Measurements from ENCODE around the gene RAPGEF5. TPM values are rescaled to one million over a fixed set of nuclear protein-coding genes. Genes with fewer than 3 reads are reported as not detected.

The RAPGEF5 gene
- total and polyA plus RNA-seq, 4 donors, result 7.1 to 54.8 (median 13.0) TPM

DNA sequence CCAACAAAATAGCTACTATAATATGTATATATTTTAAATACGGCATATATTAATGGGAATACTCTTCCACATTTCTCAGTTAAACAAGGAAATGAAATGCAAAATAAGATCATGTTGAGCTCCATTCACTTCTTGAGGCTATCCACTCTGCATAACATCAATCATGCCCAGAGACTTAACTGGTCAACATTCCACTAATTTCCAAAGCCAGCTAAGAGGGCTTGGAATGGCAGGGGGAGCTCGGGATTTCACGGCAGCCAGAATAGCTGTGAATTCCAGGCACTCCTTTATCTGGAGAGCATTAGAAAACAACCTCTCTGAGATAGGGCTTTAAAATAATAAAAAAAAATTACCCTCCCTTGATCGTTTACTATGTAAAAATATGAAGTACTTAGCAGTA, 216.4 kb downstream of the RAPGEF5 start:
- Histone ChIP-seq H3K27ac (ENCODE audit: low read depth in 1 of 2, low read length in 2 of 2) (no peak overlapping the region), H3K36me3 (ENCODE audit: control insufficient read depth in 4 of 4, insufficient read depth in 3 of 4, low read depth in 1 of 4, low read length in 3 of 4) (peaks cover 0 to 49% (median 19%) of the 10 kb centered on the region in 4 donors), H3K9ac (ENCODE audit: low read depth in 1 of 2, low read length in 2 of 2) (no peak overlapping the region), H3K9me3 (ENCODE audit: control insufficient read depth in 4 of 4, low read length in 3 of 4) (no peaks in the 10 kb centered on the region), H3K4me3 (ENCODE audit: low read depth in 1 of 3, low read length in 3 of 3) (no peak overlapping the region), H3K4me1 (ENCODE audit: control insufficient read depth in 4 of 4, insufficient read depth in 4 of 4, low read length in 3 of 4) (no peaks in the 10 kb centered on the region), H3K27me3 (ENCODE audit: control insufficient read depth in 4 of 4, insufficient read depth in 4 of 4, low read length in 3 of 4) (no peaks in the 10 kb centered on the region)
- WGBS, result 81% methylated on average over 4 of the region's 4 CpGs
- DNase-seq (ENCODE audit: low spot score), result no peak
- no peak for TF ChIP-seq RXRA (IDR thresholded peaks at IDR 0.05)

GRCh38 chr7:22138886-22139285, 218.1 kb downstream of the RAPGEF5 start:
- no peak overlapping the region for H3K4me3 ChIP-seq (ENCODE audit: low read depth in 1 of 3, low read length in 3 of 3)
- 92% methylated on average over 5 of the region's 5 CpGs for WGBS
- no peak overlapping the region for H3K9ac ChIP-seq (ENCODE audit: low read depth in 1 of 2, low read length in 2 of 2)
- H3K27me3 ChIP-seq (ENCODE audit: control insufficient read depth in 4 of 4, insufficient read depth in 4 of 4, low read length in 3 of 4), result no peaks in the 10 kb centered on the region
- H3K27ac ChIP-seq (ENCODE audit: low read depth in 1 of 2, low read length in 2 of 2), result no peak overlapping the region
- no peak for DNase-seq (ENCODE audit: low spot score)
- no peaks in the 10 kb centered on the region for H3K9me3 ChIP-seq (ENCODE audit: control insufficient read depth in 4 of 4, low read length in 3 of 4)
- TF ChIP-seq RXRA (IDR thresholded peaks at IDR 0.05) (no peak), SP1 (IDR thresholded peaks at IDR 0.05) (no peak), YY1 (IDR thresholded peaks at IDR 0.05) (no peak)
- no peaks in the 10 kb centered on the region for H3K4me1 ChIP-seq (ENCODE audit: control insufficient read depth in 4 of 4, insufficient read depth in 4 of 4, low read length in 3 of 4)
- peaks cover 0 to 45% (median 19%) of the 10 kb centered on the region in 4 donors for H3K36me3 ChIP-seq (ENCODE audit: control insufficient read depth in 4 of 4, insufficient read depth in 3 of 4, low read depth in 1 of 4, low read length in 3 of 4)

GRCh38 chr7:22138106-22138505, 218.8 kb downstream of the RAPGEF5 start:
- no peaks in the 10 kb centered on the region for H3K27me3 ChIP-seq (ENCODE audit: control insufficient read depth in 4 of 4, insufficient read depth in 4 of 4, low read length in 3 of 4)
- no peak overlapping the region for H3K9ac ChIP-seq (ENCODE audit: low read depth in 1 of 2, low read length in 2 of 2)
- H3K36me3 ChIP-seq (ENCODE audit: control insufficient read depth in 4 of 4, insufficient read depth in 3 of 4, low read depth in 1 of 4, low read length in 3 of 4), result peaks cover 0 to 45% (median 16%) of the 10 kb centered on the region in 4 donors
- no peaks in the 10 kb centered on the region for H3K4me1 ChIP-seq (ENCODE audit: control insufficient read depth in 4 of 4, insufficient read depth in 4 of 4, low read length in 3 of 4)
- no peak overlapping the region for H3K4me3 ChIP-seq (ENCODE audit: low read depth in 1 of 3, low read length in 3 of 3)
- DNase-seq (ENCODE audit: low spot score), result no peak
- H3K9me3 ChIP-seq (ENCODE audit: control insufficient read depth in 4 of 4, low read length in 3 of 4), result no peaks in the 10 kb centered on the region
- TF ChIP-seq CTCF (IDR thresholded peaks at IDR 0.05; ENCODE audit: low read depth, low read length, missing input control) (no peak), HNF4A (conservative IDR thresholded peaks at IDR 0.05) (no peak), NR2F2 (IDR thresholded peaks at IDR 0.05) (no peak), REST (IDR thresholded peaks at IDR 0.05) (no peak)
- TF ChIP-seq, protein P1, sequence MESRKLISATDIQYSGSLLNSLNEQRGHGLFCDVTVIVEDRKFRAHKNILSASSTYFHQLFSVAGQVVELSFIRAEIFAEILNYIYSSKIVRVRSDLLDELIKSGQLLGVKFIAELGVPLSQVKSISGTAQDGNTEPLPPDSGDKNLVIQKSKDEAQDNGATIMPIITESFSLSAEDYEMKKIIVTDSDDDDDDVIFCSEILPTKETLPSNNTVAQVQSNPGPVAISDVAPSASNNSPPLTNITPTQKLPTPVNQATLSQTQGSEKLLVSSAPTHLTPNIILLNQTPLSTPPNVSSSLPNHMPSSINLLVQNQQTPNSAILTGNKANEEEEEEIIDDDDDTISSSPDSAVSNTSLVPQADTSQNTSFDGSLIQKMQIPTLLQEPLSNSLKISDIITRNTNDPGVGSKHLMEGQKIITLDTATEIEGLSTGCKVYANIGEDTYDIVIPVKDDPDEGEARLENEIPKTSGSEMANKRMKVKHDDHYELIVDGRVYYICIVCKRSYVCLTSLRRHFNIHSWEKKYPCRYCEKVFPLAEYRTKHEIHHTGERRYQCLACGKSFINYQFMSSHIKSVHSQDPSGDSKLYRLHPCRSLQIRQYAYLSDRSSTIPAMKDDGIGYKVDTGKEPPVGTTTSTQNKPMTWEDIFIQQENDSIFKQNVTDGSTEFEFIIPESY (IDR thresholded peaks at IDR 0.05), result no peak
- WGBS, result 90% methylated on average over 5 of the region's 5 CpGs
- H3K27ac ChIP-seq (ENCODE audit: low read depth in 1 of 2, low read length in 2 of 2), result no peak overlapping the region
